Right lobe of liver (tissue), 4 donors: ENCODE data around the gene FRMD4A.
"Not testable (repeated sequence)": the region's sequence is repeated elsewhere in the genome, so short reads cannot be mapped to it uniquely, and the experiment has no call there.

Experiments used
- POLR2A ChIP-seq: fragments of 450-650 bp; IDR thresholded peaks from one replicate; pipeline ENCODE4 v1.6.1; 2017; ENCODE audit warnings: antibody characterized with exemption, mild to moderate bottlenecking
- TF ChIP-seq, protein P1 (sequence below), 4 donors: fragments of 200-600 bp in 3 of 4; fragments of 450-650 bp in 1 of 4; IDR thresholded peaks; one replicate each; pipeline versions ENCODE4 v1.5.1 to v1.8.0; 2016 to 2022; ENCODE audit warnings: antibody characterized with exemption in 4 of 4, mild to moderate bottlenecking in 2 of 4
- donor health status: DM: no; HTN: no; CAD: no.
- donor health status: DM: no; HTN: no; CAD: no.
- donor health status: DM: no; HTN: yes; CAD: no.

DNA sequence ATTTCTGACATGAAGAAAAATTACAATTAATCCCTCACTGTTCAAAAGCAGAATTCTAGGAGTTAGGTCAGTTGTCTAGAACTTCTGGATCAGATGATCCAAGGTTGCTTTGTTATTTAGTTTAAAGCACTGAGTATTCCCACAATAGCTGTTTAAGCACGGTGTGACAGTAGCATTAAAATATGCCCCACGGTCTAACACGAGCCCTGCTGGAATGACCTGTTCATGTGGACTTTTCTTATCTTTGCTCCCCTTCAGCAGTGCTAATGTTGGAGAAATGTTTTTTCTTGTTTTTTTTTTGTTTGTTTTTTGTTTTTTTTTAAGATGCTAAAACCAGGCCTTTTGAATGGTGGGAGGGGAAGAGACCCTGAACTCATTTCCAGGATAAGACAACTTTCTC lies 101.9 kb downstream of the FRMD4A start:
- TF ChIP-seq, protein P1, sequence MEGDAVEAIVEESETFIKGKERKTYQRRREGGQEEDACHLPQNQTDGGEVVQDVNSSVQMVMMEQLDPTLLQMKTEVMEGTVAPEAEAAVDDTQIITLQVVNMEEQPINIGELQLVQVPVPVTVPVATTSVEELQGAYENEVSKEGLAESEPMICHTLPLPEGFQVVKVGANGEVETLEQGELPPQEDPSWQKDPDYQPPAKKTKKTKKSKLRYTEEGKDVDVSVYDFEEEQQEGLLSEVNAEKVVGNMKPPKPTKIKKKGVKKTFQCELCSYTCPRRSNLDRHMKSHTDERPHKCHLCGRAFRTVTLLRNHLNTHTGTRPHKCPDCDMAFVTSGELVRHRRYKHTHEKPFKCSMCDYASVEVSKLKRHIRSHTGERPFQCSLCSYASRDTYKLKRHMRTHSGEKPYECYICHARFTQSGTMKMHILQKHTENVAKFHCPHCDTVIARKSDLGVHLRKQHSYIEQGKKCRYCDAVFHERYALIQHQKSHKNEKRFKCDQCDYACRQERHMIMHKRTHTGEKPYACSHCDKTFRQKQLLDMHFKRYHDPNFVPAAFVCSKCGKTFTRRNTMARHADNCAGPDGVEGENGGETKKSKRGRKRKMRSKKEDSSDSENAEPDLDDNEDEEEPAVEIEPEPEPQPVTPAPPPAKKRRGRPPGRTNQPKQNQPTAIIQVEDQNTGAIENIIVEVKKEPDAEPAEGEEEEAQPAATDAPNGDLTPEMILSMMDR (IDR thresholded peaks at IDR 0.05) = not testable (repeated sequence)
- not testable (repeated sequence) for TF ChIP-seq POLR2A
